GM19395 (cell line): Measurements from ENCODE around the gene BRPF3.

Experiments used
- ATAC-seq: cut with Tn5 transposase; IDR thresholded peaks from one replicate; pipeline ENCODE4 v1.9.1; 2021; ENCODE audit warnings: mild to moderate bottlenecking, moderate library complexity; ENCODE audit not compliant: unreplicated experiment

The BRPF3 gene

GRCh38 chr6:36266913-36267644 lies 70.5 kb downstream of the BRPF3 start:
- ATAC-seq = no peak

GRCh38 chr6:36267731-36268477 lies 71.4 kb downstream of the BRPF3 start:
- no peak for ATAC-seq

GRCh38 chr6:36268478-36269275 lies 72.1 kb downstream of the BRPF3 start:
- no peak for ATAC-seq

- no peak for ATAC-seq
These were observed 73.5 kb downstream of the BRPF3 start, which contains the start of gene PNPLA1 for GRCh38 chr6:36269834-36270705. Gene PNPLA1, plus strand, starts transcription at chr6:36270060. Its CDS starts 400 bp downstream, at chr6:36270460.

GRCh38 chr6:36272234-36272633 lies 75.7 kb downstream of the BRPF3 start:
- no peak for ATAC-seq

- ATAC-seq = no peak
These were observed 76.5 kb downstream of the BRPF3 start for GRCh38 chr6:36273067-36273466.

GRCh38 chr6:36273802-36274514 lies 77.4 kb downstream of the BRPF3 start:
- no peak for ATAC-seq

- no peak for ATAC-seq
These were observed 80.3 kb downstream of the BRPF3 start for GRCh38 chr6:36276581-36277536.

- ATAC-seq = no peak
These were observed 81.5 kb downstream of the BRPF3 start for GRCh38 chr6:36277946-36278470.

- ATAC-seq = no peak
These were observed 83.9 kb downstream of the BRPF3 start for GRCh38 chr6:36280467-36280866.

GRCh38 chr6:36280983-36281382 lies 84.4 kb downstream of the BRPF3 start:
- no peak for ATAC-seq
